ENCODE measurements around the gene UBE2D4. TPM values are rescaled to one million over a fixed set of nuclear protein-coding genes. Genes with fewer than 3 reads are reported as not detected.

UBE2D4 gene
- total and polyA plus RNA-seq, 4 experiments from 2014 or later = 10.9 to 21.9 (median 13.8) TPM

DNA sequence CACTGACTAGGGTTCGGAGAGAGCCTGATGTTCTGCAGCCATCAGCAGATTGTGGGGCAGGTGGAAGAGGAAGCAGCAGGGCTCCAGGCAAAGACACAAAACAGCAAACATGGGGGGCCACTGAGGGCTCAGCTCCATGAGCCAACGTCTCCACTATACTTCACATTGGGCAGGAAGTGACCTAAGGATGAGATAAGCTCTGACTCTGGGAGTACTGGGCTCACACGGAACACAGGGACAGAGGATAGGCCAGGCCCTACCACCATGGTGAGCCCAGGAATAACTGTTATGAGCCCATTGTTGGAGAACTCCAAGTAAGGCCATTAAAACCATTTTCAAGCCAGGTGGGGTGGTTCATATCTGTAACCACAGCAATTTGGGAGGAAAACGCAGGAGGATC lies 42.0 kb upstream of the UBE2D4 start:
- peaks cover 16% of the 10 kb centered on the region for H3K36me3 ChIP-seq (ENCODE audit: insufficient read depth, low read length)
- H3K27ac Mint-ChIP-seq = peak overlapping the region in 2 of 7 donors; percentile 3 to 40

GRCh38 chr7:43884617-43885016 lies 41.6 kb upstream of the UBE2D4 start:
- intact Hi-C loops (cut with micrococcal nuclease) = no loop called here
- no peaks in the 10 kb centered on the region for H3K27me3 ChIP-seq (ENCODE audit: insufficient read depth, low read length)
- H3K27ac ChIP-seq (ENCODE audit: low read depth, low read length) = no peak overlapping the region
- no peak for DNase-seq
- Mint-ChIP-seq H3K27me3 (no peaks in the 10 kb centered on the region), H3K9me3 (no peaks in the 10 kb centered on the region), H3K36me3 (peaks cover 35 to 47% of the 10 kb centered on the region in 2 donors), H3K4me3 (no peak overlapping the region), H3K4me1 (peaks cover 7 to 12% (median 12%) of the 10 kb centered on the region in 4 donors), H3K27ac (peak overlapping the region in 1 of 7 donors; percentile 47)
- no peaks in the 10 kb centered on the region for H3K4me1 ChIP-seq (ENCODE audit: insufficient read depth, low read length)
- H3K36me3 ChIP-seq (ENCODE audit: insufficient read depth, low read length) = peaks cover 14% of the 10 kb centered on the region
- H3K4me3 ChIP-seq (ENCODE audit: low read length in 2 of 2) = no peak overlapping the region
- ChIA-PET POLR2A (ENCODE audit: partially characterized antibody) (no interaction called here), CTCF (ENCODE audit: partially characterized antibody) (no interaction called here)
- H3K9me3 ChIP-seq (ENCODE audit: control insufficient read depth in 1 of 2, low read length in 2 of 2) = no peaks in the 10 kb centered on the region

More for the DNA sequence above, 42.0 kb upstream of the UBE2D4 start:
- DNase-seq = no peak
- Histone ChIP-seq H3K27ac (ENCODE audit: low read depth, low read length) (no peak overlapping the region), H3K4me3 (ENCODE audit: low read length in 2 of 2) (no peak overlapping the region), H3K27me3 (ENCODE audit: insufficient read depth, low read length) (no peaks in the 10 kb centered on the region), H3K9me3 (ENCODE audit: control insufficient read depth in 1 of 2, low read length in 2 of 2) (no peaks in the 10 kb centered on the region), H3K4me1 (ENCODE audit: insufficient read depth, low read length) (no peaks in the 10 kb centered on the region)
- no peaks in the 10 kb centered on the region for H3K9me3 Mint-ChIP-seq
- H3K4me3 Mint-ChIP-seq = no peak overlapping the region
- POLR2A ChIA-PET (ENCODE audit: partially characterized antibody) = no interaction called here
- peaks cover 38 to 52% of the 10 kb centered on the region in 2 donors for H3K36me3 Mint-ChIP-seq
- intact Hi-C loops (cut with micrococcal nuclease) = no loop called here
- CTCF ChIA-PET (ENCODE audit: partially characterized antibody) = no interaction called here
- no peaks in the 10 kb centered on the region for H3K27me3 Mint-ChIP-seq
- peaks cover 5 to 9% (median 8%) of the 10 kb centered on the region in 4 donors for H3K4me1 Mint-ChIP-seq

- Histone ChIP-seq H3K9me3 (ENCODE audit: control insufficient read depth in 1 of 2, low read length in 2 of 2) (no peaks in the 10 kb centered on the region), H3K4me1 (ENCODE audit: insufficient read depth, low read length) (peaks cover 12% of the 10 kb centered on the region), H3K27ac (ENCODE audit: low read depth, low read length) (no peak overlapping the region), H3K27me3 (ENCODE audit: insufficient read depth, low read length) (no peaks in the 10 kb centered on the region), H3K36me3 (ENCODE audit: insufficient read depth, low read length) (peaks cover 14% of the 10 kb centered on the region), H3K4me3 (ENCODE audit: low read length in 2 of 2) (no peak overlapping the region)
- Mint-ChIP-seq H3K4me3 (peak overlapping the region in 1 of 8 donors; percentile 1), H3K36me3 (peaks cover 16 to 17% of the 10 kb centered on the region in 2 donors), H3K27ac (peak overlapping the region in 3 of 7 donors; percentile 5 to 79 (median 71)), H3K4me1 (peaks cover 21 to 46% (median 37%) of the 10 kb centered on the region in 4 donors), H3K9me3 (no peaks in the 10 kb centered on the region), H3K27me3 (no peaks in the 10 kb centered on the region)
- no peak for DNase-seq
- CTCF ChIA-PET (ENCODE audit: partially characterized antibody) = no interaction called here
- intact Hi-C loops (cut with micrococcal nuclease) = no loop called here
- POLR2A ChIA-PET (ENCODE audit: partially characterized antibody) = interaction anchor here (1.0 kb wide), 1 partner anchor 37 kb away, joined by 3 read pairs; the partner anchor contains the start of gene UBE2D4
These were observed 37.0 kb upstream of the UBE2D4 start for GRCh38 chr7:43888993-43889945.

GRCh38 chr7:43890468-43890867 lies 35.8 kb upstream of the UBE2D4 start:
- H3K4me1 Mint-ChIP-seq = peaks cover 23 to 46% (median 39%) of the 10 kb centered on the region in 4 donors
- no peaks in the 10 kb centered on the region for H3K27me3 ChIP-seq (ENCODE audit: insufficient read depth, low read length)
- H3K27me3 Mint-ChIP-seq = no peaks in the 10 kb centered on the region
- intact Hi-C loops (cut with micrococcal nuclease) = no loop called here
- ChIA-PET POLR2A (ENCODE audit: partially characterized antibody) (interaction anchor here (1.0 kb wide), 1 partner anchor 36 kb away, joined by 3 read pairs; the partner anchor contains the start of gene UBE2D4), CTCF (ENCODE audit: partially characterized antibody) (no interaction called here)
- no peaks in the 10 kb centered on the region for H3K9me3 Mint-ChIP-seq
- peaks cover 12% of the 10 kb centered on the region for H3K36me3 ChIP-seq (ENCODE audit: insufficient read depth, low read length)
- no peak overlapping the region for H3K4me3 ChIP-seq (ENCODE audit: low read length in 2 of 2)
- peaks cover 12 to 17% of the 10 kb centered on the region in 2 donors for H3K36me3 Mint-ChIP-seq
- H3K4me3 Mint-ChIP-seq = no peak overlapping the region
- no peak overlapping the region for H3K27ac ChIP-seq (ENCODE audit: low read depth, low read length)
- no peaks in the 10 kb centered on the region for H3K9me3 ChIP-seq (ENCODE audit: control insufficient read depth in 1 of 2, low read length in 2 of 2)
- H3K27ac Mint-ChIP-seq = peak overlapping the region in 3 of 7 donors; percentile 12 to 64 (median 41)
- no peak for DNase-seq
- H3K4me1 ChIP-seq (ENCODE audit: insufficient read depth, low read length) = peaks cover 12% of the 10 kb centered on the region

GRCh38 chr7:43891069-43891955 lies 34.9 kb upstream of the UBE2D4 start:
- Mint-ChIP-seq H3K4me3 (peak overlapping the region in 1 of 8 donors; percentile 36), H3K36me3 (peaks cover 12 to 20% of the 10 kb centered on the region in 2 donors), H3K27ac (peak overlapping the region in 1 of 7 donors; percentile 29), H3K27me3 (no peaks in the 10 kb centered on the region), H3K4me1 (peaks cover 25 to 49% (median 40%) of the 10 kb centered on the region in 4 donors), H3K9me3 (peaks cover 0 to 2% (median 0%) of the 10 kb centered on the region in 8 donors)
- peaks cover 5% of the 10 kb centered on the region for H3K36me3 ChIP-seq (ENCODE audit: insufficient read depth, low read length)
- intact Hi-C loops (cut with micrococcal nuclease) = no loop called here
- ChIA-PET POLR2A (ENCODE audit: partially characterized antibody) (no interaction called here), CTCF (ENCODE audit: partially characterized antibody) (no interaction called here)
- DNase-seq = no peak
- H3K27ac ChIP-seq (ENCODE audit: low read depth, low read length) = no peak overlapping the region
- peaks cover 12% of the 10 kb centered on the region for H3K4me1 ChIP-seq (ENCODE audit: insufficient read depth, low read length)
- no peaks in the 10 kb centered on the region for H3K9me3 ChIP-seq (ENCODE audit: control insufficient read depth in 1 of 2, low read length in 2 of 2)
- H3K4me3 ChIP-seq (ENCODE audit: low read length in 2 of 2) = no peak overlapping the region
- no peaks in the 10 kb centered on the region for H3K27me3 ChIP-seq (ENCODE audit: insufficient read depth, low read length)

DNA sequence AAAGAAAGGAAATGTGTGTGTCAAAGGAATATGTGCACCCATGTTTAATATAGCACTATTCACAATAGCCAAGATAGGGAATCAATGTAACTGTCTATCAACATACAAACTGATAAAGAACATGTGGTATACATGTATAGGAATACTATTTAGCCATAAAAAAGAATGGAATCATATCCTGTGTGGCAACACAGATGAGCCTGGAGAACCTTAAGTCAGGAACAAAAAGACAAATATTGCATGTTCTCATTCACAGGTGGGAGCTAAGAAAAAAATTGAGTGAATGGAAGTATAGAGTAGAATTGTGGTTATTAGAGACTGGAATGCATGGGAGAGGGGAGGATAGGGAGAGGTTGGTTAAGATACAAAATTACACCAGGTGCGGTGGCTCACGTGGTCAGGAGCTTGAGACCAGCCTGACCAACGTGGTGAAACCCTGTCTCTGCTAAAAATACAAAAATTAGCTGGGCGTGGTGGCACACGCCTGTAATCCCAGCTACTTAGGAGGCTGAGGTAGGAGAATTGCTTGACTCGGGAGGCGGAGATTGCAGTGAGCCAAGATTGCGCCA lies 30.3 kb upstream of the UBE2D4 start:
- no peak overlapping the region for H3K27ac ChIP-seq (ENCODE audit: low read depth, low read length)
- Mint-ChIP-seq H3K36me3 (peaks cover 5 to 23% of the 10 kb centered on the region in 2 donors), H3K27ac (peak overlapping the region in 2 of 7 donors; percentile 10 to 77), H3K27me3 (no peaks in the 10 kb centered on the region), H3K4me3 (no peak overlapping the region), H3K9me3 (peaks cover 0 to 2% (median 0%) of the 10 kb centered on the region in 8 donors), H3K4me1 (peaks cover 21 to 38% (median 29%) of the 10 kb centered on the region in 4 donors)
- ChIA-PET POLR2A (ENCODE audit: partially characterized antibody) (interaction anchor here (0.8 kb wide), 1 partner anchor 26 kb away, joined by 4 read pairs; the partner anchor contains the start of gene MRPS24), CTCF (ENCODE audit: partially characterized antibody) (no interaction called here)
- peaks cover 4% of the 10 kb centered on the region for H3K36me3 ChIP-seq (ENCODE audit: insufficient read depth, low read length)
- peaks cover 12% of the 10 kb centered on the region for H3K4me1 ChIP-seq (ENCODE audit: insufficient read depth, low read length)
- intact Hi-C loops (cut with micrococcal nuclease) = no loop called here
- H3K9me3 ChIP-seq (ENCODE audit: control insufficient read depth in 1 of 2, low read length in 2 of 2) = no peaks in the 10 kb centered on the region
- H3K27me3 ChIP-seq (ENCODE audit: insufficient read depth, low read length) = no peaks in the 10 kb centered on the region
- DNase-seq = no peak
- no peak overlapping the region for H3K4me3 ChIP-seq (ENCODE audit: low read length in 2 of 2)
